Suprapubic skin (tissue), 3 donors: ENCODE data around the gene BANP.

Source experiments
- POLR2A ChIP-seq, 2 donors: fragments of 450-650 bp; IDR thresholded peaks; one replicate each; pipeline ENCODE4 v1.6.1; 2017; ENCODE audit warnings: antibody characterized with exemption in 2 of 2, mild to moderate bottlenecking in 2 of 2, moderate library complexity in 2 of 2
- TF ChIP-seq, protein P1 (sequence below), 2 donors: fragments of 200-600 bp in 1 of 2; fragments of 450-650 bp in 1 of 2; sonication (generic) in 1 of 2; IDR thresholded peaks; one replicate each; pipeline ENCODE4 v1.5.1; 2016 to 2019; ENCODE audit warnings: antibody characterized with exemption in 2 of 2, mild to moderate bottlenecking in 1 of 2, moderate library complexity in 1 of 2

DNA sequence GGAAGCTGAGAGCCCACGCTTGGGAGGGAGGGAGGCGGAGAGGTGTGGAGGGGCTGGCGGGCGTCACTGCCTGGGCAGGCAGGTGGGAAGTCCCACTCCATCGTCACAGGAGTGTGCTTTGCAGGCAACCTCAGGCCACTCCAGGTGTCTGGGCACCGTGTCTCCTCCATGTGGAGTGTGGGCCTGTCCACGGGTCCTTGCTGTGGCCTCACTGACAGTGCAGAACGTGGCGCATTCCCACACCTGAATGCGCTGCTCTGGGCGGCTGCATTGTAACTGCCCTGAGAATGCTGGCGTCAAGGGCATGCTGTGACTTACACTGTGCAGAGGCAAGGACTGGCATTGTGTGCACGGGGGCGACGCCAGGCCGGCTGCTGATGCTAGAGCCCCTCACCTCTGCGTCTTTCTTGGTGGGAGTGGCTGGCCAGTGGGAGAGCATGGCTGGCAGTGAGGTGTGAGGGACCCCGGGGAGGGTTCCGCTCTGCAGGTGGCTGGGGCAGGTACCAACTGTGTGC is 66.4 kb downstream of the BANP start:
- TF ChIP-seq POLR2A (IDR thresholded peaks at IDR 0.05), result no peak
- TF ChIP-seq, protein P1, sequence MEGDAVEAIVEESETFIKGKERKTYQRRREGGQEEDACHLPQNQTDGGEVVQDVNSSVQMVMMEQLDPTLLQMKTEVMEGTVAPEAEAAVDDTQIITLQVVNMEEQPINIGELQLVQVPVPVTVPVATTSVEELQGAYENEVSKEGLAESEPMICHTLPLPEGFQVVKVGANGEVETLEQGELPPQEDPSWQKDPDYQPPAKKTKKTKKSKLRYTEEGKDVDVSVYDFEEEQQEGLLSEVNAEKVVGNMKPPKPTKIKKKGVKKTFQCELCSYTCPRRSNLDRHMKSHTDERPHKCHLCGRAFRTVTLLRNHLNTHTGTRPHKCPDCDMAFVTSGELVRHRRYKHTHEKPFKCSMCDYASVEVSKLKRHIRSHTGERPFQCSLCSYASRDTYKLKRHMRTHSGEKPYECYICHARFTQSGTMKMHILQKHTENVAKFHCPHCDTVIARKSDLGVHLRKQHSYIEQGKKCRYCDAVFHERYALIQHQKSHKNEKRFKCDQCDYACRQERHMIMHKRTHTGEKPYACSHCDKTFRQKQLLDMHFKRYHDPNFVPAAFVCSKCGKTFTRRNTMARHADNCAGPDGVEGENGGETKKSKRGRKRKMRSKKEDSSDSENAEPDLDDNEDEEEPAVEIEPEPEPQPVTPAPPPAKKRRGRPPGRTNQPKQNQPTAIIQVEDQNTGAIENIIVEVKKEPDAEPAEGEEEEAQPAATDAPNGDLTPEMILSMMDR (IDR thresholded peaks at IDR 0.05), result no peak
